IMR-90 (cell line): ENCODE results near the gene FAF1.

ENCODE experiments used
- CEBPB ChIP-seq: IDR thresholded peaks from 2 replicates; pipeline ENCODE4 v1.6.1; 2012; ENCODE audit warnings: low read depth, low read length, improper control_type of control experiment
- CHD1 ChIP-seq: IDR thresholded peaks from 2 replicates; pipeline ENCODE4 v1.6.1; 2012; ENCODE audit warnings: low read depth, low read length, improper control_type of control experiment
- MAFK ChIP-seq: IDR thresholded peaks from 2 replicates; pipeline ENCODE4 v1.6.1; 2012; ENCODE audit warnings: low read depth, low read length, improper control_type of control experiment
- NFE2L2 ChIP-seq: fragments of 150-350 bp; IDR thresholded peaks from 2 replicates; pipeline ENCODE4 v1.6.1; 2016; ENCODE audit warnings: low read depth, mild to moderate bottlenecking, low read length
- POLR2A ChIP-seq: IDR thresholded peaks from 2 replicates; pipeline ENCODE4 v1.6.1; 2012; ENCODE audit warnings: mild to moderate bottlenecking, low read depth, low read length
- RCOR1 ChIP-seq: IDR thresholded peaks from 2 replicates; pipeline ENCODE4 v1.6.1; 2012; ENCODE audit warnings: mild to moderate bottlenecking, low read length, improper control_type of control experiment; ENCODE audit not compliant: insufficient replicate concordance
- TF ChIP-seq, protein P1 (sequence below): conservative IDR thresholded peaks from 2 replicates; pipeline ENCODE4 v1.5.1; 2012; ENCODE audit warnings: mild to moderate bottlenecking, low read depth, low read length, improper control_type of control experiment
- TF ChIP-seq, protein P2 (sequence below): fragments of 150-350 bp; IDR thresholded peaks from 2 replicates; pipeline ENCODE4 v1.6.1; 2017; ENCODE audit warnings: mild to moderate bottlenecking, antibody characterized with exemption, low read length, low read depth

DNA sequence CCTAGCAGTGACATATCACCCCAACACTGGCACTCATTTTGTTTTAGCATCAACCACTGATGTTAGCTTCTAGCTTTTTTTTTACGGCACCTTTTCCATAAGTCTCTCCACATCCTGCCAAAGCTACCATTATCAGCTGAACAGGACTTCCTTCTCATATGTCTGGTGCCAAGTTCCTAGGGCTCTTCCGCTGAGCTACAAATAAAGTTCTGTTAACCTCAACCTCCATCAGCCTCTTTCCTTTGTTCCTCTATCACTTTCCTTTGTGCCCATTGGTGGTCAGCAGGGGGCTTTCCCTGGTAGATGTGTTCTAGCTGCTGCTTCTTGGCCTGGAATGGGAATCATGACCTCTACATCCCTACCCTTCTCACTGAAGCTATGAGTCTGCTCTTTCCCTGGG is 163.8 kb downstream of the FAF1 start:
- TF ChIP-seq, protein P1, sequence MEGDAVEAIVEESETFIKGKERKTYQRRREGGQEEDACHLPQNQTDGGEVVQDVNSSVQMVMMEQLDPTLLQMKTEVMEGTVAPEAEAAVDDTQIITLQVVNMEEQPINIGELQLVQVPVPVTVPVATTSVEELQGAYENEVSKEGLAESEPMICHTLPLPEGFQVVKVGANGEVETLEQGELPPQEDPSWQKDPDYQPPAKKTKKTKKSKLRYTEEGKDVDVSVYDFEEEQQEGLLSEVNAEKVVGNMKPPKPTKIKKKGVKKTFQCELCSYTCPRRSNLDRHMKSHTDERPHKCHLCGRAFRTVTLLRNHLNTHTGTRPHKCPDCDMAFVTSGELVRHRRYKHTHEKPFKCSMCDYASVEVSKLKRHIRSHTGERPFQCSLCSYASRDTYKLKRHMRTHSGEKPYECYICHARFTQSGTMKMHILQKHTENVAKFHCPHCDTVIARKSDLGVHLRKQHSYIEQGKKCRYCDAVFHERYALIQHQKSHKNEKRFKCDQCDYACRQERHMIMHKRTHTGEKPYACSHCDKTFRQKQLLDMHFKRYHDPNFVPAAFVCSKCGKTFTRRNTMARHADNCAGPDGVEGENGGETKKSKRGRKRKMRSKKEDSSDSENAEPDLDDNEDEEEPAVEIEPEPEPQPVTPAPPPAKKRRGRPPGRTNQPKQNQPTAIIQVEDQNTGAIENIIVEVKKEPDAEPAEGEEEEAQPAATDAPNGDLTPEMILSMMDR: no peak
- TF ChIP-seq NFE2L2: no peak
- TF ChIP-seq CHD1: no peak
- no peak for TF ChIP-seq MAFK
- TF ChIP-seq POLR2A: no peak
- no peak for TF ChIP-seq RCOR1
- no peak for TF ChIP-seq CEBPB
- TF ChIP-seq, protein P2, sequence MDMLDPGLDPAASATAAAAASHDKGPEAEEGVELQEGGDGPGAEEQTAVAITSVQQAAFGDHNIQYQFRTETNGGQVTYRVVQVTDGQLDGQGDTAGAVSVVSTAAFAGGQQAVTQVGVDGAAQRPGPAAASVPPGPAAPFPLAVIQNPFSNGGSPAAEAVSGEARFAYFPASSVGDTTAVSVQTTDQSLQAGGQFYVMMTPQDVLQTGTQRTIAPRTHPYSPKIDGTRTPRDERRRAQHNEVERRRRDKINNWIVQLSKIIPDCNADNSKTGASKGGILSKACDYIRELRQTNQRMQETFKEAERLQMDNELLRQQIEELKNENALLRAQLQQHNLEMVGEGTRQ: no peak
